Thyroid gland (tissue), 4 donors: Measurements from ENCODE around the gene RSAD2.

Source experiments
- POLR2A ChIP-seq, 2 donors: fragments of 450-650 bp; IDR thresholded peaks; one replicate each; pipeline ENCODE4 v1.6.1; 2017; ENCODE audit warnings: antibody characterized with exemption in 2 of 2, mild to moderate bottlenecking in 2 of 2, moderate library complexity in 1 of 2
- TF ChIP-seq, protein P1 (sequence below), 6 experiments: fragments of 200-600 bp in 3 of 6; fragments of 450-650 bp in 3 of 6; sonication (generic) in 3 of 6; IDR thresholded peaks; one replicate each; pipeline ENCODE4 v1.5.1; 2016 to 2019; ENCODE audit warnings: antibody characterized with exemption in 6 of 6, mild to moderate bottlenecking in 2 of 6, inconsistent platforms in 1 of 6, moderate library complexity in 1 of 6

DNA sequence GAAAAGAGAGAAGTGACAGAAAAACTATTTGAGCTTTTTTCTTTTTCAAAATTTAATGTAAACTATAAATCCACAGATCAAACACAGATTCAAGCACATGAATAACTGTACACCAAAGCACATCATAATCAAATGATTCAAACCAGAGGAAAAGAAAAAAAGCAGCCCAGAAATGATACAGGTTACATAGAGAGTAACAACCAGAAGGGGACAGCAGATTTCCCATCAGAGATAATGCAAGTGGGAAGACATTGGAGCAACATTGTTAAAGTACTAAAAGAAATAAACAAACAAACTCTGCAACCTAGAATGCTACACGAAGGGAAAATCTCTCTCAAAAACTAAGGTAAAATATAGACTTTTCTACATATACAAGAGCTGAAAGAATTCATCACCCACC is 46.3 kb upstream of the RSAD2 start:
- TF ChIP-seq, protein P1, sequence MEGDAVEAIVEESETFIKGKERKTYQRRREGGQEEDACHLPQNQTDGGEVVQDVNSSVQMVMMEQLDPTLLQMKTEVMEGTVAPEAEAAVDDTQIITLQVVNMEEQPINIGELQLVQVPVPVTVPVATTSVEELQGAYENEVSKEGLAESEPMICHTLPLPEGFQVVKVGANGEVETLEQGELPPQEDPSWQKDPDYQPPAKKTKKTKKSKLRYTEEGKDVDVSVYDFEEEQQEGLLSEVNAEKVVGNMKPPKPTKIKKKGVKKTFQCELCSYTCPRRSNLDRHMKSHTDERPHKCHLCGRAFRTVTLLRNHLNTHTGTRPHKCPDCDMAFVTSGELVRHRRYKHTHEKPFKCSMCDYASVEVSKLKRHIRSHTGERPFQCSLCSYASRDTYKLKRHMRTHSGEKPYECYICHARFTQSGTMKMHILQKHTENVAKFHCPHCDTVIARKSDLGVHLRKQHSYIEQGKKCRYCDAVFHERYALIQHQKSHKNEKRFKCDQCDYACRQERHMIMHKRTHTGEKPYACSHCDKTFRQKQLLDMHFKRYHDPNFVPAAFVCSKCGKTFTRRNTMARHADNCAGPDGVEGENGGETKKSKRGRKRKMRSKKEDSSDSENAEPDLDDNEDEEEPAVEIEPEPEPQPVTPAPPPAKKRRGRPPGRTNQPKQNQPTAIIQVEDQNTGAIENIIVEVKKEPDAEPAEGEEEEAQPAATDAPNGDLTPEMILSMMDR (IDR thresholded peaks at IDR 0.05), result no peak
- no peak for TF ChIP-seq POLR2A (IDR thresholded peaks at IDR 0.05)
